HG03520 (cell line): ENCODE results near the gene MTF2.
A peak's percentile ranks its signal among the peaks of the same experiment; 100 is the strongest.

Experiments
- ATAC-seq: cut with Tn5 transposase; IDR thresholded peaks from one replicate; pipeline ENCODE4 v1.9.1; 2021; ENCODE audit warnings: mild to moderate bottlenecking, moderate library complexity; ENCODE audit not compliant: unreplicated experiment

MTF2 gene

GRCh38 chr1:93179886-93180722 is 101.0 kb downstream of the MTF2 start, which contains the start of gene TMED5:
Gene TMED5 (minus strand): TSS chr1:93180413. CDS start chr1:93180242, 171 bp downstream.
- peak; percentile 79 for ATAC-seq

DNA sequence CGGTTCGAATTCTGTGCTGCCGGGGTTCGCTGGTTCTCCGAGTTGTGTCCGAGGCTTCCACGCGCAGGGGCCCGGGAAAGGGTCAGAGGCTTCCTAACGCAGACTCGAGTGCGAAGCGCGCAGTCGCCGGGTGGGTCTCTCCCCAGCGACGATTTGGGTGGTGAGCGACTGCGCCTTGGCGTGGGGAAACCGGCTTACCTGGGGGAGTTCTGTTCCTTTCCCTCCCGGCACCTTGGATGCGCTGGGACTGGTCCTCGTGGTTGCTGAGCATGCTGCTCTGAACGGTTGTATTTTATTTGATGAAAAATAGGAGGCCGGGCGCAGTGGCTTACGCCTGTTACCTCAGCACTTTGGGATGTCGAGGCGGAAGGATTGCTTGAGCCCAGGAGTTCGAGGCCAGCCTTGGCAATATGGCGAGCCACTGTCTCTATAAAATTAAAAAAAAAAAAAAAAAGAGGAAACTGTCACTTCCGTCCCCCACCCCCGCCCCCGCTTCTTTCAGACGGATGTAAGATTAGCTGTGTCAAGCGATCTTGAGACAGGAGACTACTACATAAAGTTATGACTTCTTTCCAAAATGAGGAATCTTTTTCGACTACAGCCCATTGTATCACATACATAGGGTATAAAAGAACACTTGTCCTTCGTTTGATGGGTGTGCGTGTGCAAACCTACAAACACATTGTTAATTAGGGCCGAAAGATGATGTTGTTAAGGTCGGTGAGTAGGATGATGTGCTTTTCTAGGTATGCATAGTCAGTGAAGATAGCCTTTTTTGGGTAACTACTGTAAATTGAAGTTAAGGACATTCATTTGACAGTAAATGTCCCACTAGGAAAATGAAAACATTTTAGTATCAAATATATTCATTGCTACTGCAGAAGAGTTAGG is 101.9 kb downstream of the MTF2 start, which contains the start of gene CCDC18:
Gene CCDC18 (plus strand): TSS at position 2 of the 891 bp plus-strand sequence. CDS start 2,638 bp downstream, outside the sequence.
- ATAC-seq = peak; percentile 3

- ATAC-seq = no peak
Measured at GRCh38 chr1:93186667-93187066, 107.6 kb downstream of the MTF2 start.
